ENCODE results near the gene AKIRIN2.
A peak's percentile ranks its signal among the peaks of the same experiment; 100 is the strongest.
"Not testable (repeated sequence)": the region's sequence is repeated elsewhere in the genome, so short reads cannot be mapped to it uniquely, and the experiment has no call there.

The AKIRIN2 gene

GRCh38 chr6:87724983-87725811 lies 23.2 kb upstream of the AKIRIN2 start:
- no peak overlapping the region for H3K4me3 Mint-ChIP-seq
- no peaks in the 10 kb centered on the region for H3K9me3 Mint-ChIP-seq
- H3K4me1 Mint-ChIP-seq = peaks cover 21% of the 10 kb centered on the region
- ATAC-seq = peak; percentile 41
- peaks cover 2% of the 10 kb centered on the region for H3K27me3 Mint-ChIP-seq
- DNase-seq = no peak
- H3K36me3 Mint-ChIP-seq (ENCODE audit: low read depth) = no peaks in the 10 kb centered on the region
- H3K27ac Mint-ChIP-seq = peak overlapping the region; percentile 8

- Mint-ChIP-seq H3K4me1 (peaks cover 21% of the 10 kb centered on the region), H3K27ac (peak overlapping the region; percentile 11), H3K4me3 (no peak overlapping the region), H3K36me3 (ENCODE audit: low read depth) (no peaks in the 10 kb centered on the region), H3K9me3 (no peaks in the 10 kb centered on the region), H3K27me3 (peaks cover 2% of the 10 kb centered on the region)
- DNase-seq = no peak
- ATAC-seq = peak; percentile 25
Observed at GRCh38 chr6:87723170-87724078, 21.4 kb upstream of the AKIRIN2 start.

DNA sequence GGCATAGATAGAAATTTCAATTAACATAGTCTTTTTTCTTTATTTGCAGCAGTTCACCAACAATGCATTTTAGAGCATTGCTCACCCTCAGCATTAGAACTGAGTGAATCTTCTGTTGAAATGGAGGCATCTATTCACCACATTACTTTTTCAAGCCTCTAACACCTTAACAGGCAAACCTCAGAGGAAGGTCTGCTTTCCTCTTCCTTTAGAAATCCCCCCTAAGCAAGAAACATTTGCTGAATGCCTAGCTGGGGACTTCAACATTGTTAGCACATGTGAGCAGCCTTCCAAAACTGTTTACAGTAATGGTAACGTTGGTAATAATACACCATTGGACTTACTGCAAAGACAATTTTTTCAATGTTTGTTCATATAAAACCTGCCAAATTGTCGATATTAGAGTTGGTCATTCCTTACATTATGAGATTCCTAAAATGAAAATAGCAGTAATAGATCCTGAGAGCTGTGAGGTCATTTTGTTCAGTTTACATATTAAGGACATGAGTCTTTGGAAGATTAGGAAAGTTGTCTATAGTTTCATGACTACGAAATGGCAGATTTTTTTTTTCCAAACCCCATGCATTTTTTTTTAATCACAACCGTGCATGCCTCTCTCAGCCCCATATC lies 20.6 kb upstream of the AKIRIN2 start:
- no peak overlapping the region for H3K27ac Mint-ChIP-seq
- peaks cover 21% of the 10 kb centered on the region for H3K4me1 Mint-ChIP-seq

DNA sequence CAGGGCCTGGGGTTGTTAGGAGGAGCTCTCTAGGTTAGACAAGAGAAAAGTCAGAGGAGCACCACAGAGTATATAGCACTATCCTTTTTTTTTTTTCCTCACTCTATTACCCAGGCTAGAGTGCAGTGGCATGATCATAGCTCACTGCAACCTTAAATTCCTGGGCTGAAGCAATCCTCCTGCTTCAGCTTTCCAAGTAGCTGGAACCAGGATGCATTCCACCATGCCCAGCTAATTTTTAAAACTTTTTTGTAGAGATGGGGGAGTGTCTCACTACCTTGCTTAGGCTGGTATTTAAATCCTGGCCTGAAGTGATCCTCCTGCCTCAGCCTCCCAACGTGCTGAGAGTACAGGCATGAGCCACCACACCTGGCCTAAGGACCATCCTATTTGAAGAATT lies 19.3 kb upstream of the AKIRIN2 start:
- H3K36me3 Mint-ChIP-seq (ENCODE audit: low read depth) = no peaks in the 10 kb centered on the region

More for the DNA sequence above, 20.6 kb upstream of the AKIRIN2 start:
- ATAC-seq = no peak
- no peak for DNase-seq
- H3K4me3 Mint-ChIP-seq = no peak overlapping the region
- H3K36me3 Mint-ChIP-seq (ENCODE audit: low read depth) = no peaks in the 10 kb centered on the region
- H3K9me3 Mint-ChIP-seq = no peaks in the 10 kb centered on the region
- peaks cover 2% of the 10 kb centered on the region for H3K27me3 Mint-ChIP-seq

GRCh38 chr6:87718662-87719433 lies 16.8 kb upstream of the AKIRIN2 start:
- no peaks in the 10 kb centered on the region for H3K36me3 Mint-ChIP-seq (ENCODE audit: low read depth)
- H3K27me3 Mint-ChIP-seq = no peaks in the 10 kb centered on the region
- H3K4me1 Mint-ChIP-seq = peaks cover 17% of the 10 kb centered on the region
- H3K9me3 Mint-ChIP-seq = no peaks in the 10 kb centered on the region
- no peak for DNase-seq
- no peak overlapping the region for H3K27ac Mint-ChIP-seq
- peak; percentile 48 for ATAC-seq
- H3K4me3 Mint-ChIP-seq = no peak overlapping the region

More for the DNA sequence above, 19.3 kb upstream of the AKIRIN2 start:
- DNase-seq = no peak
- Mint-ChIP-seq H3K27ac (no peak overlapping the region), H3K4me3 (no peak overlapping the region), H3K27me3 (no peaks in the 10 kb centered on the region), H3K9me3 (no peaks in the 10 kb centered on the region), H3K4me1 (peaks cover 21% of the 10 kb centered on the region)
- no peak for ATAC-seq

DNA sequence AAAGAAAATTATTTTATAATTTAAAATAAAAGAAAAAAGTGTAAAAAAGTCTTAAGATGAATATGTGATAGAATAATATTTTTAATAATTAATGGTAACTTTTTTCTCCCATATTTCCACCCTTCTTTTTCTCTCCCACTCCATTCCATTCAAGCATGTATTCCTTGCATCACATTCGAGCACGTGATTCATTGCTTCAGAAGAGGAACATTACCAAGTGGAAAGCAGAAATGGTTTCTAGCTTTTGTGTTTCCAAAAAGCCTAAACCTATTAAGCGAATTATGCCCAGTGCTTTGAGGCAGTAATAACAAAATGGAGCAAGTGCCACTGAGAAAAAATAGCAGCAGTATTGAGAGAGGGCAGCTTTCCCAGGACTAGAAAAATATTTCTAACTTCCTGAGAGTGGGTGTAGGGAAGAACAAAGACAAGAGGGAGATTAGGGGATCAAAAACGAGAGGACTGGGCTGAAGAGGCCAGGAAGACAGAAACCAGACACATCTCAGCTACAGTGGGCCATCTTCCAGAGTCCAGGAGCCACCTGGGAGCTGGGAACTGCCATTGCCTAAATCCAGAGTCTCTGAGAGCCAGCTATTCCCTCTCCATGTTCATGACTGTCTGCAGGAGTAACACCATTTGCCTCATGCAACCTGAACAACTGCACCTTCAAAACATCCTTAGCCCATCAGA lies 15.0 kb upstream of the AKIRIN2 start:
- Mint-ChIP-seq H3K4me3 (no peak overlapping the region), H3K36me3 (ENCODE audit: low read depth) (no peaks in the 10 kb centered on the region), H3K9me3 (no peaks in the 10 kb centered on the region), H3K27me3 (no peaks in the 10 kb centered on the region), H3K27ac (no peak overlapping the region), H3K4me1 (peaks cover 6% of the 10 kb centered on the region)
- DNase-seq (no peak), ATAC-seq (no peak)

DNA sequence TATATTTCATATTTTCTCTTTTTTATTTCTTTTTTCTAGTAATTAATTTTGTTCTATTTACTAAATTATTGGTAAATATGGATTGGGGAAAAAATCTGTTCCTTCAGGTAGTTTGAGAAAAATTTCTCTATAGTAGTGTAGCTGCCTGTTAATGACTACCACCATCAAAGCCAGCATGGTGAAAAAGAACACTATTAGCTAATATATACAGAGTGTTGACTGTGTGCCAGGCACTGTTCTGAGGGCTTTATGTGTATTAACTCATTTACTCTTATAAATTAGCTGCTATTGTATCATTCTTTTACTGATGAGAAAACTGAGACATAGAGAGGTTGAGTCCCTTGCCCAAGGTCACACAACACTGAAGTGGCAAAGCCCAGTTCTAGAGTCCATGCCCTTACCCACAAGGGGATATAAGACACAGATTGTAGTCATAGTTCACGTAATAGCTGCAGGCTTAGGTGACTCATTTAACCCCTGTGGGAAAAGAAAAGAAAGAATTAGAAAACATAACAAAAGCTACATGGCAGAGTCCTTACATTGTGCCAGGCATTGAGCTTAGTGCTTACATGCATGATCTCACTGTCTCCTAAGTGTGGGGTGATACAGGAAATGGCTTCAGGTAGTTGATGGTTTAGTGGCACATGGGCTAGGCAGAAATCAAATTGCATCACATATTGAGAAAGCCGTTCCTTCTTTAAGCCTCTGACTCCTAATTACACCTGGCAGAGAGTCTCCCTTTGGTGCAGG lies 12.2 kb upstream of the AKIRIN2 start:
- no peak overlapping the region for H3K27ac Mint-ChIP-seq

GRCh38 chr6:87712713-87713112 lies 10.7 kb upstream of the AKIRIN2 start:
- not testable (repeated sequence) for H3K36me3 Mint-ChIP-seq (ENCODE audit: low read depth); H3K27ac Mint-ChIP-seq; H3K9me3 Mint-ChIP-seq; DNase-seq; H3K27me3 Mint-ChIP-seq; H3K4me1 Mint-ChIP-seq; ATAC-seq; H3K4me3 Mint-ChIP-seq

More for the DNA sequence above, 12.2 kb upstream of the AKIRIN2 start:
- DNase-seq = no peak
- H3K4me1 Mint-ChIP-seq = peaks cover 6% of the 10 kb centered on the region
- peak; percentile 82 for ATAC-seq
- no peak overlapping the region for H3K4me3 Mint-ChIP-seq
- no peaks in the 10 kb centered on the region for H3K27me3 Mint-ChIP-seq
- no peaks in the 10 kb centered on the region for H3K36me3 Mint-ChIP-seq (ENCODE audit: low read depth)
- no peaks in the 10 kb centered on the region for H3K9me3 Mint-ChIP-seq

- Mint-ChIP-seq H3K4me1 (peaks cover 11% of the 10 kb centered on the region), H3K27ac (no peak overlapping the region), H3K36me3 (ENCODE audit: low read depth) (no peaks in the 10 kb centered on the region), H3K9me3 (no peaks in the 10 kb centered on the region), H3K27me3 (no peaks in the 10 kb centered on the region), H3K4me3 (no peak overlapping the region)
- ATAC-seq = no peak
- DNase-seq = no peak
Observed at GRCh38 chr6:87710090-87710489, 8.1 kb upstream of the AKIRIN2 start.

DNA sequence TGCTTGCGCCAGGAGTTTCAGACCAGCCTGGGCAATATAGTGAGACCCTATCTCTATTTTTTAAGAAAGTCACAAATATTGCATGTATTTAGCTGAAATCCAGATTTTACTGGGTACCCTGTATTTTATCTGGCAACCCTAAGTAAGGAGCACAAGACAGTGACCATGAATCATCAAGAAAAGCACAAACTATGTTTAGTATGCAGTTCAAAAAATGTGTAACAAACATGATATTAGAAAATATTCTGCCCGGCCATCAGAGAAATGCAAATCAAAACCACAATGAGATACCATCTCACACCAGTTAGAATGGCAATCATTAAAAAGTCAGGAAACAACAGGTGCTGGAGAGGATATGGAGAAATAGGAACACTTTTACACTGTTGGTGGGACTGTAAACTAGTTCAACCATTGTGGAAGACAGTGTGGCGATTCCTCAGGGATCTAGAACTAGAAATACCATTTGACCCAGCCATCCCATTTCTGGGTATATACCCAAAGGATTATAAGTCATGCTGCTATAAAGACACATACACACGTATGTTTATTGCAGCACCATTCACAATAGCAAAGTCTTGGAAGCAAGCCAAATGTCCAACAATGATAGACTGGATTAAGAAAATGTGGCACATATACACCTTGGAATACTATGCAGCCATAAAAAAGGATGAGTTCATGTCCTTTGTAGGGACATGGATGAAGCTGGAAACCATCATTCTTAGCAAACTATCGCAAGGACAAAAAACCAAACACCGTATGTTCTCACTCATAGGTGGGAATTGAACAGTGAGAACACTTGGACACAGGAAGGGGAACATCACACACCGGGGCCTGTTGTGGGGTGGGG lies 6.8 kb upstream of the AKIRIN2 start:
- ATAC-seq; H3K36me3 Mint-ChIP-seq (ENCODE audit: low read depth); H3K27me3 Mint-ChIP-seq; DNase-seq; H3K4me3 Mint-ChIP-seq; H3K4me1 Mint-ChIP-seq; H3K9me3 Mint-ChIP-seq; H3K27ac Mint-ChIP-seq: not testable (repeated sequence)

GRCh38 chr6:87706187-87706966 lies 4.3 kb upstream of the AKIRIN2 start:
- no peak overlapping the region for H3K27ac Mint-ChIP-seq
- no peak overlapping the region for H3K4me3 Mint-ChIP-seq
- no peaks in the 10 kb centered on the region for H3K27me3 Mint-ChIP-seq
- DNase-seq (no peak), ATAC-seq (no peak)
- no peaks in the 10 kb centered on the region for H3K36me3 Mint-ChIP-seq (ENCODE audit: low read depth)
- H3K9me3 Mint-ChIP-seq = no peaks in the 10 kb centered on the region
- H3K4me1 Mint-ChIP-seq = peaks cover 19% of the 10 kb centered on the region

Measured in activated naive CD8-positive, alpha-beta T cell treated with anti-CD3 and anti-CD28 coated beads, Interleukin-2, amount 50 U/mL, for 24 hours (primary cell).